GM18520 (cell line): ENCODE measurements around the gene ATG16L2.
"Not testable (repeated sequence)": the region's sequence is repeated elsewhere in the genome, so short reads cannot be mapped to it uniquely, and the experiment has no call there.

ENCODE experiments used
- ATAC-seq: cut with Tn5 transposase; IDR thresholded peaks from one replicate; pipeline ENCODE4 v1.9.1; 2021; ENCODE audit not compliant: unreplicated experiment

ATG16L2 gene

GRCh38 chr11:72798361-72798760 lies 15.8 kb upstream of the ATG16L2 start:
- no peak for ATAC-seq

- ATAC-seq, result no peak
Measured at GRCh38 chr11:72799441-72799840, 14.8 kb upstream of the ATG16L2 start.

- ATAC-seq, result no peak
Measured at GRCh38 chr11:72802822-72803221, 11.4 kb upstream of the ATG16L2 start.

- no peak for ATAC-seq
Measured at GRCh38 chr11:72805216-72805615, 9.0 kb upstream of the ATG16L2 start.

GRCh38 chr11:72806378-72806777 lies 7.8 kb upstream of the ATG16L2 start:
- ATAC-seq, result not testable (repeated sequence)

GRCh38 chr11:72807021-72807693 lies 7.1 kb upstream of the ATG16L2 start:
- ATAC-seq, result no peak

GRCh38 chr11:72807792-72808191 lies 6.4 kb upstream of the ATG16L2 start:
- no peak for ATAC-seq

- no peak for ATAC-seq
Measured at GRCh38 chr11:72808331-72808798, 5.8 kb upstream of the ATG16L2 start.

GRCh38 chr11:72811686-72812085 lies 2.5 kb upstream of the ATG16L2 start:
- ATAC-seq, result not testable (repeated sequence)

GRCh38 chr11:72812604-72812966 lies 1.6 kb upstream of the ATG16L2 start:
- ATAC-seq, result no peak

GRCh38 chr11:72812967-72813739 lies 1.1 kb upstream of the ATG16L2 start:
- no peak for ATAC-seq

GRCh38 chr11:72813740-72814285 lies 398 bp upstream of the ATG16L2 start:
- ATAC-seq, result peak; percentile 37

GRCh38 chr11:72815110-72815618 lies 953 bp downstream of the ATG16L2 start:
- no peak for ATAC-seq

GRCh38 chr11:72816404-72816990 lies 2.3 kb downstream of the ATG16L2 start:
- ATAC-seq, result no peak

GRCh38 chr11:72817966-72818365 lies 3.8 kb downstream of the ATG16L2 start:
- no peak for ATAC-seq

GRCh38 chr11:72818971-72819370 lies 4.8 kb downstream of the ATG16L2 start:
- no peak for ATAC-seq

GRCh38 chr11:72820439-72821139 lies 6.4 kb downstream of the ATG16L2 start:
- no peak for ATAC-seq

- no peak for ATAC-seq
Measured at GRCh38 chr11:72821221-72821919, 7.2 kb downstream of the ATG16L2 start.

- ATAC-seq, result peak; percentile 55
Measured at GRCh38 chr11:72821920-72822799, 7.9 kb downstream of the ATG16L2 start.
